GM10847 (cell line): ENCODE data around the gene SLC35B2.

Source experiments
- POLR2A ChIP-seq: IDR thresholded peaks from 2 replicates; pipeline ENCODE4 v1.6.1; 2011; ENCODE audit not compliant: insufficient read length; ENCODE audit errors: extremely low read depth

The SLC35B2 gene

DNA sequence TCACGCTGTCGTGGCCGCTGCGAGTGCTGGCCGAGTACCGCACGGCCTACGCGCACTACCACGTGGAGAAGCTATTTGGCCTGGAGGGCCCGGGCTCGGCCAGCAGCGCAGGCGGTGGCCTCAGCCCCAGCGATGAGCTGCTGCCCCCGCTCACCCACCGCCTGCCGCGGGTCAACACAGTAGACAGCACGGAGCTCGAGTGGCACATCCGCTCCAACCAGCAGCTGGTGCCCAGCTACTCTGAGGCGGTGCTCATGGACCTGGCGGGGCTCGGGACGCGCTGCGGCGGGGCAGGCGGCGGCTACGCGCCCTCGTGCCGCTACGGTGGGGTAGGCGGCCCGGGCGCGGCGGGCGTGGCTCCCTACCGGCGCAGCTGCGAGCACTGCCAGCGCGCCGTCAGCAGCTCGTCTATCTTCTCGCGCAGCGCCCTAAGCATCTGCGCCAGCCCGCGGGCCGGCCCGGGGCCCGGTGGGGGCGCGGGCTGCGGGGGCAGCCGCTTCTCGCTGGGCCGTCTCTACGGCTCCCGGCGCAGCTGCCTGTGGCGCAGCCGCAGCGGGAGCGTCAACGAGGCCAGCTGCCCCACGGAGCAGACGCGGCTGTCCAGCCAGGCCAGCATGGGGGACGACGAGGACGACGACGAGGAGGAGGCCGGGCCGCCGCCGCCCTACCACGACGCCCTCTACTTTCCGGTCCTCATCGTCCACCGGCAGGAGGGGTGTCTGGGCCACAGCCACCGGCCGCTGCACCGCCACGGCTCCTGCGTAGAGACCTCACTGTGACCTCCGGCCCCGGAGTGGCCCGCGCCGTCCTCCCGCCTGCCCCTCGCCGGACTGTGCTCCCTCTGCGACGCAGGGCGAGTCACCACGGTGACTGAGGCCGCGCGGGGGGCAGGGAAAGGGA is 18.7 kb upstream of the SLC35B2 start:
- TF ChIP-seq POLR2A, result no peak

DNA sequence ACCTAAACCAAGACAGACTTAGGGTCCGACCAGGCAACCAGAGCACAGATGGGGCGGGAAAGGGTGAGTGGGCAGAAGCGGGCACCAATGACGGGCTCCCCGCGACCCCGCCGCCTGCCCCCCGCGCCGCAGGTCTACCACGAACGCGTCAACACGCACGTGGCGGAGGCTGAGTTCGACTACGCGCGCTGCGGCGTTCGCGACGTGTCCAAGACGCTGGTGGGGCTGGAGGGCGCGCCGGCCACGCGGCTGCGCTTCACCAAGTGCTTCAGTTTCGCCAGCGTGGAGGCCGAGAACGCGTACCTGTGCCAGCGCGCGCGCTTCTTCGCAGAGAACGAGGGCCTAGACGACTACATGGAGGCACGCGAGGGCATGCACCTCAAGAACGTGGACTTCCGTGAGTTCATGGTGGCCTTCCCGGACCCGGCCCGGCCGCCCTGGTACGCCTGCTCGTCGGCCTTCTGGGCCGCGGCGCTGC is 18.0 kb upstream of the SLC35B2 start:
- no peak for TF ChIP-seq POLR2A

DNA sequence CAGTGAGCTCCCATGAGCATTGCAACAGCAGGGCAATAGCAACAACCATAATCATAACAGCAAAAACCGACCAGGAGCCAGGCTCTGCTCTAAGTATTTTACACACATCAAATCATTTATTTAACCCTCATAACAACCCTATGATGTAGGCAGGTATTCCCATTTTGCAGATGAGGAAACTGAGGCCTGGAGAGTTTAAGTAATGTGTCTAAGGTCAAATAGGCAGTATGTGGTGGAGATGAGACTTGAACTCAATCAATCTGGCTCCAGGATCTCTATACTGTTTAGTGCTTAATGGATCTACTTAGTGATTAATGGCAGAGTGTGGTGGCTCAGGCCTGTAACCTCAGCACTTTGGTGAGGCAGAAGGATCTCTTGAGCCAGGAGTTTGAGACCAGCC is 16.3 kb upstream of the SLC35B2 start:
- no peak for TF ChIP-seq POLR2A

DNA sequence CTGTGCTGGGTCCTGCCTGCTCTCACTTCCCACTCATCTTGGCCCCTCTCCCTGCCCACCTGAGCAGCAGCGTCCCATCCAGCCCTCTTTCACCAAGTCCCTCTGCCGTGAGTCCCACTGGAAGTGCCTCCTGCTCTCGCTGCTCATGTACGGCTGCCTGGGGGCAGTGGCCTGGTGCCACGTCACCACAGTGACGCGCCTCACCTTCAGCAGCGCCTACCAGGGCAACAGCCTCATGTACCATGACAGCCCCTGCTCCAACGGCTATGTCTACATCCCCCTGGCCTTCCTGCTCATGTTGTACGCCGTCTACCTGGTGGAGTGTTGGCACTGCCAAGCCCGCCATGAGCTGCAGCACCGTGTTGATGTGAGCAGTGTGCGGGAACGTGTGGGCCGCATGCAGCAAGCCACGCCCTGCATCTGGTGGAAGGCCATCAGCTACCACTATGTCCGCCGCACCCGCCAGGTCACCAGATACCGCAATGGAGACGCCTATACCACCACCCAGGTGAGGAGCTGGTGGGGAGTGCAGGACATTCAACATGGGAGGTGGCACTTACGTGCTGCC is 15.8 kb upstream of the SLC35B2 start:
- no peak for TF ChIP-seq POLR2A

DNA sequence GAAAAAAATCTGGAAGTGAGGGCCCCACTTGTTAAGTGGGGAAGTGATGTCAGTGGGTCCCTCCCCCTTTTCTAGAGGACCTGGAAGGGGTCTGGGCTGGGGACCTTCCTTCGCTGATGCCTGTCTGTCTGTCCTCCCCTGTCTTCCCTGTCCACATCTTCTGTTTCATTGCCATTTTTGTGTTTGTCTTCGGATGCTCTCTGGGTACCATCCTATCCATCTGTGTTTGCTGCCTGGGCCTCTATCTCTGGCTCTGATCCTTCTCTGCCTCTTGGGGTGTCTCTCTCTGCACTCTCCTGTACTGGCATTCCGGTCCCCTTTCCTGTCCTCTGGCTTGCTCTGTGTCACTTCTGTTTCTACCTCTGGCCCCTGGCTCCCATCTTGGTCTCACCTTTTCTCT is 15.2 kb upstream of the SLC35B2 start:
- no peak for TF ChIP-seq POLR2A

DNA sequence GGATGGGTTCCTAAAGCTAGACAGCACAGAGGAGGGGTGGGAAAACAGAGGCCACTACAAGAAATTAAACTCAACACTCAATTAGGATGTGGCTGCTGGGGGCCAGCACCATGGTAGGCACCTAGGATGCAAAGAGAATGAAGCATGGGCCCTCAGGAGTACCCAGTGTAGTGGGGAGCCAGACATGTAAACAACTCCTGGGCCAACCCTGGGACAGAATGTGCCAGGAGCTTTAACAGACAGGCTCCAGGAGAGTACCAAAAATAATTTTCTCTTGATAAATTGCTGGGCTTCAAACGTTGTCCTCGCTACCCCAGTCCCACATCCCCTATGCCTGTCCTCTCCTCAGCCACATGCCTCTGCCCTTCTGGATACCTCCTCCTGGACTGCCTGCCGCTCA is 14.6 kb upstream of the SLC35B2 start:
- no peak for TF ChIP-seq POLR2A

DNA sequence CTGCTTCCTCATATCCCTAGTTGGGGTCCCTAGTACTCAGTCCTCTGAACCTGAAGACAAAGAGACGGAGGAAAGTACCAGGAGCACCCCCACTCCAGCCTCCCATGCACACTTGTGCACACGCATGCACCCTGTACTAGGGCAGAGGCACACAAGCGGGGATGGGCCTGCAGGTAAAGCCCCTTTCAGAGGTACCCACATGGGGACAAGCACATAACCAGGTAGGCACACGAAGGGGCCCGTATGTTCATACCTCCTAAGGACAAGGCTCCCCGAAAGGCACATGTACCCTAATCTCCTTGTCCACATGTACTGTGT is 14.0 kb upstream of the SLC35B2 start:
- TF ChIP-seq POLR2A, result no peak

DNA sequence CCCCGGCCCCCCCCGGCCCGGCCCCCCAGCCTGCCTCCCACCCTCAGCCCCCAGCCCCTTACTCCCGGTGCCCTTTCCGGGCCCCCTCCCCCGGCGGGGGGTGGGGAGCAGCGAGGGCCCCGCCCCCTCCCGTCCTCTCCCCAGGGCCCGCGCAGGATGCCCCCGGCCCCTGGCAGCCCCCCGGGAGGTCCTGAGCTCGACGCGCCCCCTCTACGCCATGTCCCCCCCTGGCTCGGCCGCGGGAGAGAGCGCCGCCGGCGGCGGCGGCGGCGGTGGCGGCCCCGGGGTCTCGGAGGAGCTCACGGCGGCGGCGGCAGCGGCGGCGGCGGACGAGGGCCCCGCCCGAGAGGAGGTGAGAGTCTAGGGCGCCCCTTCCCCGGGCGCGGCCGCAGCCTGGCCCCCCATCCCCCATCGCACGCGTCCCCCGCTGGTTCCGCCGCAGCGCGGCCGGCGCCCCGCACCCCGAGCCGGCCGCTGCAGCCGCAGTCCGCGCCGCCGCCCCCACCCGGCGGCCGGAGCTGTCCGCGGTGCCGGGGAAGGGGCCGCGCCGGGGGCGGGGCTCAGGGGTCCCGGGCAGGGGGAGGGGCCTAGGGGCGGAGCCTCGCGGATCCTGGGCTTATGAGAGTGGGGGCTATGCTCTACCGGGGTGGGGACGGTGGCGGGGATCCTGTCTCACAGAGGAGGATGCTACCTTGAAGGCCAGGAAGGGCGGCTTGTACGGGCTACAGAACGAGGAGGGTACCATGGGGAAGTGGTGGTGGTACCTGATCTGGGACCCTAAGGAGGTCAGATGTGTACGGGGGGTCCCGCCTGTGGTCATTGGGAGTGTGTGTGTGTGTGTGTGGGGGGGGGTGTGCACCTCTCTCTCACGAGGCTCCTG is 13.4 kb upstream of the SLC35B2 start:
- no peak for TF ChIP-seq POLR2A

DNA sequence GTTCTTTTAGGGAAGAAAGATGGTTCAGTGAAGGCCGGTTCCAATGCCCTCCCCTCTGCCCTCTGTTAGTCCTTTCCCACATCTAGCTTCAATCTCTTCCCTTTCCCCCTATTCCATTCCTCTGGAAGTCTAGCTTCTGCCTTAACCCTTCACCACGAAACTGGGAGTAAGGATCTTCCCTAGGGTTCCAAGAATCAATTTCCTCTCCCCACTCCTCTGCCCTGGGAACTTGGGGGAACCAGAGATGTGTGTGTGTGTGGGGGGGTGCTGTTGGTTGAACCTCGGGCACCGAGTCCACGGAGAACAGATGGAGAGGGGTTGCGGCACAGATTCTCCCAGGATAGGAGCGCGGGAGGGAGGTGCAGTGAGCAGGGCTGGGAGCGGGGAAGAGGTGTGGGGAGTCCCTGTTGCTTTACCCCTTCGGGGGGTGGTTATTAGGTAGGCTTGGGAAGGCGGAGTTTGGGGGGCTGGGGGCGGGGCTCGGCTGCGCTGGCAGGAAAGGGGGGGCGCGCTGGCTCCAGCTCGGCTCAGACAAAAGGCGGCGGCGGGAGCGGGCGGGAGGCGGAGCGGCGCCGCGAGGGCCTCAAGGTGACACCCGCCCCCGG is 12.7 kb upstream of the SLC35B2 start, which contains the start of gene TMEM151B:
TMEM151B (plus strand) TSS at position 530 of the 605 bp plus-strand sequence. CDS start 293 bp downstream, outside the sequence.
- no peak for TF ChIP-seq POLR2A

DNA sequence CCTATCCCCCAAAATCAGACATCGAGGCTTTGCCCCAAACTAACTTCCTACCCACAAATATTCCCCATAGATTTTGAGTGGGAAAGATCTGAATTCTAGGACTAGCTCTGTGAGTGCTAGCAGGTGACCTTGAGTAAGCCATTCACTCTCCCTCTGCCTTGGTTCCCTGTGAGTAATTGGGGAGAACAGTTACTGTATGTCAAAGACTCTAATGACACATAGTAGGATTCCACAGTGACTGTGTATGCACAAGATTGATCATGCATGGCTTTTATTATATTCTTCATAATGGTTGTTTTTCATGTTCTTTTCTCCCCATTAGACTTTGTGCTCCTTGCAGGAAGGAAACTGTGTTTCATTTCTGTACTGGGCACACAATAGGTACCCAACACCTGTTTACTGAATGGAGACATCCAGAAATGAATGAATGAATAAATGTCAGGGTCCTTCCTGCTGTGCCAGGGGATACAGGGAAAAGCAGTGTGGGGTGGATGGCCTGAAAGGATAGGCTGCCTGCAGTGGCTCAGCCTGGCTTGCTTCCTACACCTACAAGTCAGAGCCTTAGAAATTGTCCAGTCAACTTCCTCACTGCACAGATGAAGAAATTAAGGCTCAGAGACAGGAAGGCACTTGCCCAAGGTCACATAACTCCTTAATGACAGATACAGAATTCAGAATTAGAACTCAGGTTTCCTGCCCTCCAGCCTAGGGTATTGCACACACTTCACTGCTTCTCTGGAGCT is 12.0 kb upstream of the SLC35B2 start:
- TF ChIP-seq POLR2A, result no peak

DNA sequence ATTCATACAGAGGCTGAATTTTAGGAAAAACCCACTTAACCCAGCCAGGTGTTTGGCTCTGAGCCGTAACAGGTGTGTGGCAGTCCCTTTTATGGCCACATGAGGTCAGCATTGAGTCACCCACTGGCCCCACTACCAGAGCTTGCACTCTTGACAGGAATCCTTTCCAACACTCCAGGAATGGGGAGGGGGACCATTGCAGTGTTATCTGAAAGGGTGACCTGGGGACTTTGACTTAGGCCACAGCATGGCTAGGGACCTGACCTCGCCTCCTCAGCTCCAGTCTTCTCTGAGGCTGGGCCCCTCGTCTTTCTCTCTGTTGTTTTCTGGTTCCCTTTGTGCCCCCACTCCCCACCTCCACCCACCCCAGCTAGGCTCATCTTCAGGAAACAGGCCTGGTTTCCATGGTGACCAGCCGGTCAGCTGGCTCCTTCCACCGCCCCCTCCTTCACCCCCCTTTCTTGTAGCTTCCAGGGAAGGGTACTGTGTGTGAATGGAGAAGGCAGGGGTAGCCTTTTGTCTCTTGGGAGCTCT is 10.8 kb upstream of the SLC35B2 start:
- no peak for TF ChIP-seq POLR2A

DNA sequence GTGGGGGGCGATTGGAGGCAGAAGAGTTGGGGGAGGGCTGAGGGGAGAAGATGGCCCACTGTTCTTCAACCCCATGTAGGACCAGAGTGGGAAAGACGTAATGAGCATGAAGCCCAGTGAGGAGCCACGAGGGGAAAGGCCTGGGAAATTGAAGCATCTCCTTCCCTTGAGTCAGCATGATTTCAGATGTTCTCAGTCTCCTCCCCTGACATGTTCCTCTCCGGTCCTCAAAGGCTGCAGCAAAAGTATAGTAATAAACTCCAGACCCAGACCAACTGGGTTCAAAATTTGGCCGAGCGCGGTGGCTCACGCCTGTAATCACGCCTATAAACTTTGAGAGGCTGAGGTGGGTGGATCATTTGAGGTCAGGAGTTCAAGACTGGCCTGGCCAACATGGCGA is 9.9 kb upstream of the SLC35B2 start:
- no peak for TF ChIP-seq POLR2A

DNA sequence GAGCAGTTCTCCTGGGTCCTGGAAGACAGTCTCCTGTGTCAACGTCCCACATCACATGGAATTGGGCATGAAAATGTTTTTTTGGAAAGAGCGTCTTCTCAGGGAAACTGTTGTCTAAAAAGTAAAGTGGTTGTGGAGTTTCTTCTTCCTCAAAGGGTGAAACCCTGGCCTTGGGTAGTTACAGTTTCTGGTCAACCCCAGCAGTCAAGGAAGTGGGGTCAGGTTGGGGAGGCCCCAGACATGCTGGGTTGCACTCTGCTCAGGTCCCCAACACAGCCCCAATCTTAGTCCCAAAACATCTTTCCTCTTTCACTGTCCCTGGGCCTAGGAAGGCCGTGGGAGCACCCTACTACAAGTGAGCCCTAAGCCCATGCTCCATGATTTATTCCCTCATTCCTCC is 9.0 kb upstream of the SLC35B2 start:
- TF ChIP-seq POLR2A, result no peak

DNA sequence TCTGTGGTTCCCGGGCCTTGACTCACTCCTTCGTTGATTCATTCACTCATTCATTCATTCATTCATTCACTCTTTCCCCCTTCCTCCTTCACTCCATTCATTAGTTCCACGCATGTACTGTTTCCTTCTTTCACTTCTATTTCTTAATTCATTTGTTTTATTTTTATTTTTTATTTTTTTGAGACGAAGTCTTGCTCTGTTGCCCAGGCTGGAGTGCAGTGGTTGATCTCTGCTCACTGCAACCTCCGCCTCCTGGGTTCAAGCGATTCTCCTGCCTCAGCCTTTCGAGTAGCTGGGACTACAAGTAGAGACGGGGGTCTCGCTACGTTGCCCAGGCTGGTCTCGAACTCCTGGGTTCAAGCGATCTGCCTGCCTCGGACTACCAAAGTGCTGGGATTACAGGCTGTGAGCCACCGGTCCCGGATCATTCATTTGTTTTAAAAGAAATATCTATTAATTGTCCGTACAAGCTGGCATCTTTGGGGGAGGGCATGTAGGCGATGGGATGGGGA is 8.4 kb upstream of the SLC35B2 start:
- TF ChIP-seq POLR2A, result no peak
